ENCODE data around the gene SPINT2.

The SPINT2 gene

GRCh38 chr19:38266981-38267597 lies 2.7 kb downstream of the SPINT2 start:
- no peak for DNase-seq (ENCODE audit: low read depth in 1 of 2, low spot score in 1 of 2)

GRCh38 chr19:38267761-38268483 lies 3.5 kb downstream of the SPINT2 start:
- DNase-seq (ENCODE audit: low read depth in 1 of 2, low spot score in 1 of 2): no peak

DNA sequence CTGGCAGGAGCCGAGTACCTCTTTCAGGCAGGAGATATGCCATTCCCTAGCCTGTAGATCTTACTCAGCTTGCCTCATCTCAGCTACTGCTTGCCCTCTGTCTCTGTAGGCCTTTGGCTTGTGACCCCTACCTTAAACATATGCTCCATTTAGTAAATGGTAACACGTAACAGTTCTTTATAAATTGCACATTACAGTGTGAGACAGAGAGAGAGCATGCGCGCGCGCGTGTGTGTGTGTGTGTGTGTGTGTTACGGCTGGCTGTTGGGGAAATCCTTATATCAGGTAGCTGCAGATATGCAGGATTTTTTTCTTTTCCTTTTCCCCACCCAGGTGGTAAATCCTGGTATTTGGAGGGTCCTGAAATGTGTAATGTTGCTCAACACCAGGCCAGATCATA lies 4.2 kb downstream of the SPINT2 start:
- DNase-seq (ENCODE audit: low read depth in 1 of 2, low spot score in 1 of 2): no peak

DNA sequence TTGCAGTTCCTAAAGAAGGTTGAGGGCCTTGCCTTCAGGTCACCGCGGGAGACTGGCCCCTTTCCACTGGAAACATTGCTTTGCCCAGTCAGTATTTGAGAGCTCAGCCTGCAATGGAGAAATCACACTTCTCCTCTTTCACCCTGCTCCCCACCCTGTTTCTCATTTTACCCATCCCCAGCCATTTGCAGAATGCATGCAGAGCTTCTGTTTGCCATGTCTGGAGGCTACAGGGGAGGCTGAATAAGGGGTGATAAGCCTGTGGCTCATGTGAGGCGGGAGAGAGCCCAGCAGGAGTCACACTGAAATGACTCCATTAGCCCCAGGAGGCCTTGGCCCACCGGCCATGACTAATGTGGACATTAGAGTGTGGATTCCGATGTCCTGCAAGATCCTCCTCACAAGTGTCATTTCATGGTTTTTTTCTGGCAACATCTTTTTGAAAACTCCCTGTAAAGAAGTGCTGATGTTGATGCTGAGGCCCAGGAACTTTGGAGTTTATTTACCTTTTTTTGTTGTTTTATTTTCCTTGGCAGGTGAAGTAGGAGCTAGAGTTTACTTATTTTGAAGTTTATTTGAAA lies 6.3 kb downstream of the SPINT2 start:
- DNase-seq (ENCODE audit: low read depth in 1 of 2, low spot score in 1 of 2): no peak

DNA sequence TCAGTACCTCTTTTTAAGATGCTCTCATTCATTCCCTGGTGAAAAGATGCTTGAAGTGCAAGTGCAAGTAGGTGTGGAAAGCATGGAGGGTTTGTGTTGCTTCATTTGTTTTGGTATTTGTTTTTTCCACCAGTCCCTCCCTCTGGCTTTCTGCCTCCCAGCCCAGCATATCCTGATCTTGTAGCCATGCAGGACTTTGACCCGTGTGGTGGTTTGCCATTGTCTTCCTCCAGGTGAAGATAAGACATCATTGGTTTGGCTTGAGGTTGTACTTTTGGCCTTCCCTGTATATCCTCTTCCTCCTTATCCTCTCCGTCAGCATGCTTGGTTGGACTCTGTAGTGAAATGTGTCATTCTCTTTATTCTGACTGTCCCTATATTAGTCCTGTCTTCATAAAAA lies 9.1 kb downstream of the SPINT2 start:
- DNase-seq (ENCODE audit: low read depth in 1 of 2, low spot score in 1 of 2): no peak

DNA sequence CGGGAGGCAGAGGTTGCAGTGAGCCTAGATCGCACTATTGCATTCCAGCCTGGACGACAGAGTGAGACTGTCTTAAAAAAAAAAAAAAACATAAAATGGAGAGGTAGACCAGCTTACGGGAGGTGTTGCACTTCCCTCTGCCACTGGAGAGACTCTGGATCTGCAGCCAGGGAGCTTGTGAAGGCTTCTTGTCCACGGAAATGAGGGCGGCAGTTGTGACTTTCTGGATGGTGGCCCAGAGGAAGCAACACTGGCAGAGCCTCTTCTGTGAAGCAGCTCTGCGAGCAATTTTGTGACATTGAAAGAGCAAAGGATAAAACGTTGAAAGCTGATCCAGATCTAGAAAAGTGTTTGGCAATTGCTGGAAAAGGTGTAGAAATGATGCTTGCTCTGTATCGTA lies 10.4 kb downstream of the SPINT2 start:
- no peak for DNase-seq (ENCODE audit: low read depth in 1 of 2, low spot score in 1 of 2)

DNA sequence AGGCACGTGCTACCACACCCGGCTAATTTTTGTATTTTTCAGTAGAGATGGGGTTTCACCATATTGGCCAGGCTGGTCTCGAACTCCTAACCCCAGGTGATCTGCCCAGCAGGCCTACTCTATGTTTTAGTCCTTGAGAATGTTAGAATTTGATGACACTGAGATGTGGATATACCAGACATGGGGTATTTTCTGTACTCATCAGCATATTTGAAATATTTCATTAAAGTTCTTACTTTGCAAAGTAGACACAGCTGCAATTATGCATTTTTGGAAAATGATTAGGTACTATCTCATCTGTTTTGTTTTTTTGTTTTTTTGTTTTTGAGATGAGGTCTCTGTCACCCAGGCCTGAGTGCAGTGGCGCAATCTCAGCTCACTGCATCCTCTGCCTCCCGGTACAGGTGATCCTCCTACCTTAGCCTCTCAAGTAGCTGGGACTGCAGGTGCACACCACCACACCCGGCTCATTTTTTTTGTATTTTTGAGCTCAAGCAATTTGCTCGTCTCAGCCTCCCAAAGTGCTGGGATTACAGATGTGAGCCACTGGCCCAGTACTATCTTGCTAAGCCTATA lies 12.7 kb downstream of the SPINT2 start:
- no peak for DNase-seq (ENCODE audit: low read depth in 1 of 2, low spot score in 1 of 2)

- DNase-seq (ENCODE audit: low read depth in 1 of 2, low spot score in 1 of 2): no peak
Measured at GRCh38 chr19:38277549-38277948, 13.2 kb downstream of the SPINT2 start.

DNA sequence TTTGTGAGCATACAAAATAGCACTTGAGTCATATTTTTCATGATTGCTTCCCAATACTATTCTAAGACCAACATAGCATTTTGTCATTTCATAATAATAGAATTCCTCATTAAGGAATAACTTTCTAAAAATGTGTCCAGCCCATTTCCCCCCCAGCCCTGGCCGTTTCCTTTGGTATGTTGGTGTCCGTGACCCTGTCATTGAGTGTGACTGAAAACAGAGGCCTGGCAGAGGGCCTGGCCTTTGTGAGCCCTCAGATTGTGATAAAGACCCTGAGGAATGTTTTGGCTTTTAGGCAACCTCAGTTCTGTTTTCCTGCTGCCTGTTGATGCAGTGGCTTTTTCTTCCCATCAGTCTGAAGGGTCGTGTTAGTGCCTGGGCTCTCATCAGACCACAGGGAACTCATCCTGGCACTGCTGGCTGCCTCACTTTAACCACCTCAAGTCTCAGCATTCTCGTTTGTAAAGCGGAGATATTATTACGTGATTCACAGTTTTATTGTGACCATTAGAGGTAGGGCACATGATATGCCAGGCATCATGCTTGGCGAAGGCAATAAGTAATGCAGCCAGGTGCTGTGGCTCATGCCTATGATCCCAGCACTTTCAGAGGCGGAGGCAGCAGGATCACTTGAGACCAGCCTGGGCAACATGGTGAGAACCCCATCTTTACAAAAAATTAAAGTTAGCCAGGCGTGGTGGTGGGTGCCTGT lies 13.8 kb downstream of the SPINT2 start:
- DNase-seq (ENCODE audit: low read depth in 1 of 2, low spot score in 1 of 2): no peak

DNA sequence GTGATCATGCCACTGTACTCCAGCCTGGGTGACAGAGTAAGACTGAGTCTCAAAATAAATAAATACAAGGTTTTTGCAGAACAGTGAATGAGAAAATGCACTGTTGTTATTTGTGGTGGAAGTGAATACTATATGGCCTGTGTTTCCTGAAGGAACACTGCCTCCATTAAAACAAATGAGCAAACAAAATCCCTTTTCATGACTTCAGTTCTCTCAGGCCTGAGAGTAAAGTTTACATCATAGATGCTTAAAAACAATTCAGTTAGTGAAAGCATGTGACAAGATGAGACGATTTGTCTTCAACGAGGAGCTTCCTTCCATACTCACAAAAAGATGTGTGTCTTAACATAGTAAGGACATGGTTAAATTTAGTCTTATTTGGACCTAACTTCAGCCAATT lies 14.4 kb downstream of the SPINT2 start:
- no peak for DNase-seq (ENCODE audit: low read depth in 1 of 2, low spot score in 1 of 2)

GRCh38 chr19:38280030-38280921 lies 15.9 kb downstream of the SPINT2 start:
- DNase-seq (ENCODE audit: low read depth in 1 of 2, low spot score in 1 of 2): no peak

DNA sequence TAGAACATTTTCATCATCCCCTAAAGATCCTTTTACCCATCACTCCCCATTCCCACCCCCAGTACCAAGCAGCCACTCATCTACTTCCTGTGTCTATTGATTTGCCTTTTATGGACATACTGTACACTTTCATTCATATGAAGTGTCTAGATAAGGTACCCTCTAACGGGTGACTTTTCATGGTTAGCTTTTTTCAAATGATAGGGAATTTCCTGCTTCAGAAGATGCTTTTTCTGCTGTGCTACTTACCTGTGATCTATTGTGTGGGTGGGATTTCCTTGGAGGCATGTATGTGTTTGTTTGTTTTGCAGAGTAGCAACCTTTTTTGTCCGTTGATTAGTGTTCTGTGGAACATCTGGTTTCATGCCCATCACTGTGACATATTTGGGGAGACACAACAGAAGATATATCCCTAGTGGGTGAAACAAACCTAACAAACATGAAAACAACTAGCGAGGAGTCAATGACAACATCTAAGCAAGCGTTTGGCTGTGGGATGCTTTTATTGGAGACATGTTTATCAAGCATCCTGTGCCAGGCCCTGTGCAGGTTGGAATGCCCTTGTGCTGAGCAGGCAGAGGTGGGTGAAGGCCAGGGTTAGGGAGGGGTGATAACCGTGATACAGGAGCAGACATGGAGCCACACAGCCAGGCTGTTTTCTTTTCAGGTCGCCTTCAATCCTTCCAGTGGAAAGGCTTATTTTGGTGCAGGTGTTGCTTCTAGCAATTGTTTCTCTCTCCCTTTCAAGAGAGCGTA lies 17.6 kb downstream of the SPINT2 start:
- no peak for DNase-seq (ENCODE audit: low read depth in 1 of 2, low spot score in 1 of 2)

- no peak for DNase-seq (ENCODE audit: low read depth in 1 of 2, low spot score in 1 of 2)
Measured at GRCh38 chr19:38283271-38283670, 18.9 kb downstream of the SPINT2 start.

DNA sequence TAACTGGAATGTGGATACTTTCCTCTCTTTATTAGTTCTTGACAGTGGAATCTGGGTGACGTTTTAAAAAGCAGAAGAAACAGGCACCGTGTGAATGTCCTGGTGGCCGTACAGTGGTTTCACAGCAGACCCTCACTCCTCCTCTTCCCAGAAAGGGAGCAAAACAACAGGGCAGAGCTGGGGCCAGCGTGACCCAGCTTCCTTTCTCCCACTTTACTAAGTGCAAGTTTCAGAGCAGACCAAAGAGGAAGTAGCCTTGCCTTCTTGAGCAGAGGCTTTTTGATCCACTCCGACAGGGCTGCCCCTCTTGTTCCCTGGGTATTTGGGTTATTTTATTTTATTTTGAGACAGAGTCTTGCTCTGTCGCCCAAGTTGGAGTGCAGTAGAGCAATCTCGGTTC lies 20.0 kb downstream of the SPINT2 start:
- no peak for DNase-seq (ENCODE audit: low read depth in 1 of 2, low spot score in 1 of 2)

GRCh38 chr19:38285567-38285966 lies 21.2 kb downstream of the SPINT2 start:
- DNase-seq (ENCODE audit: low read depth in 1 of 2, low spot score in 1 of 2): no peak

- DNase-seq (ENCODE audit: low read depth in 1 of 2, low spot score in 1 of 2): no peak
Measured at GRCh38 chr19:38287604-38288003, 23.2 kb downstream of the SPINT2 start.

GRCh38 chr19:38288123-38288855 lies 23.9 kb downstream of the SPINT2 start:
- DNase-seq (ENCODE audit: low read depth in 1 of 2, low spot score in 1 of 2): no peak

GRCh38 chr19:38289955-38290354 lies 25.6 kb downstream of the SPINT2 start:
- DNase-seq (ENCODE audit: low read depth in 1 of 2, low spot score in 1 of 2): no peak

DNA sequence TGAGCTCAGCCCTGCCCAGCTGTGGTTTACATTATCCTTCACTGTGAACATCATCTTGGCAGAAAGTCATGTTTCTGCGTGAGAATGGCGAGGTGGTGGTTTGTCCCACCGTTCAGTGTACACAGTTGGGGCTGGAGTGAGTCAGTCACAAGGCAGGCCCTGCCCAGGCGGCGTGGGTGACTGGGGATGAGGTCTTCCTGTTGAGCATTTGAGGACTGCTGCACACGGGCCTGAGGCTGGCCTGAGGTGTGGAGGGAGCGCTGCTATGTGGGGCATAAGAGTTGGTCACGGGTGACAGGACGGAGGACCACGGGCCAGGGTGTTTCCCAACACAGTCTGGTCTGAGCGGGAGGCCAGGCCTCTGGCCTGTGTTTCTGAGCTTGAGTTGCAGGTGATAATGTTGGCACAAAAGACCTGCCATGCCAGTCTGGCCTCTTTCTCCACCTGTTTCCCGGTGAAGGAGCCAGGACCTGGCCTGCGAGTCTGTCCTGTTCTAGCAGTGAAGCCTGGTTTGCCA lies 26.3 kb downstream of the SPINT2 start:
- DNase-seq (ENCODE audit: low read depth in 1 of 2, low spot score in 1 of 2): no peak

Data from activated T-helper 1 cell treated with anti-CD3 and anti-CD28 coated beads, Interleukin-2, amount 50 U/mL, for 16 hours (primary cell).